ENCODE measurements around the gene EFCAB9.

- TF ChIP-seq GATA3 (IDR thresholded peaks at IDR 0.05; ENCODE audit: low read depth, low read length) (no peak), GATA2 (IDR thresholded peaks at IDR 0.05; ENCODE audit: low read depth, low read length) (no peak)
Measured at GRCh38 chr5:172160506-172160905, 33.5 kb upstream of the EFCAB9 start.
